GM12892 (cell line): Measurements from ENCODE around the gene TMEM150C.

ENCODE experiments used
- DNase-seq: peaks from one replicate; pipeline ENCODE4 v3.0.0; 2011; ENCODE audit not compliant: insufficient read length
- FAIRE-seq: peaks from 2 replicates; lab custom pipeline; 2011; peaks lifted over from hg19 to GRCh38; lab: Jason Lieb, UNC
- POLR2A ChIP-seq: IDR thresholded peaks from 2 replicates; pipeline ENCODE4 v1.6.1; 2011; ENCODE audit warnings: low read depth, low read length, control low read depth
- POLR2AphosphoS5 ChIP-seq: IDR thresholded peaks from 2 replicates; pipeline ENCODE4 v1.6.1; 2011; ENCODE audit warnings: low read depth, low read length, control low read depth
- TAF1 ChIP-seq: IDR thresholded peaks from 2 replicates; pipeline ENCODE4 v1.6.1; 2011; ENCODE audit warnings: low read depth, mild to moderate bottlenecking, control low read depth, low read length, borderline replicate concordance

TMEM150C gene

DNA sequence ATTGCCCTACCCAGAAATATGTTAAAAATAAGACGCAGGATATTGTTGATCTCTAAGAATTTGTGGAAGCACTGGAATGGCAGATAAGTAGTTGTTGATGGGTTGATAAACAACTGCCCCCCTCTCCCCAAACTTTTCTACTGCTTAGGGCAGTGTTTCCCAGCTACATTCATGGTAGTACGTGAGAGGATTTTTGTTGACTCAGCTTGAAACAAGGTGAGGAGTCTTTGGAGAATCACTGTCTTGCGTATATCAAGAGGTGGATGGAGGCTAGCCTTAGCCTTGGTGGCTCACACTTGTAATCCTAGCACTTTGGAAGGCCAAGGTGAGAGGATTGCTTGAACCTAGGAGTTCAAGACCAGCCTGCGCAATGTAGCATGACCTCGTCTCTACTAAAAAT is 125.7 kb downstream of the TMEM150C start:
- DNase-seq (no peak), FAIRE-seq (no peak)
- no peak for TF ChIP-seq POLR2A
- TF ChIP-seq POLR2AphosphoS5, result no peak
- no peak for TF ChIP-seq TAF1

DNA sequence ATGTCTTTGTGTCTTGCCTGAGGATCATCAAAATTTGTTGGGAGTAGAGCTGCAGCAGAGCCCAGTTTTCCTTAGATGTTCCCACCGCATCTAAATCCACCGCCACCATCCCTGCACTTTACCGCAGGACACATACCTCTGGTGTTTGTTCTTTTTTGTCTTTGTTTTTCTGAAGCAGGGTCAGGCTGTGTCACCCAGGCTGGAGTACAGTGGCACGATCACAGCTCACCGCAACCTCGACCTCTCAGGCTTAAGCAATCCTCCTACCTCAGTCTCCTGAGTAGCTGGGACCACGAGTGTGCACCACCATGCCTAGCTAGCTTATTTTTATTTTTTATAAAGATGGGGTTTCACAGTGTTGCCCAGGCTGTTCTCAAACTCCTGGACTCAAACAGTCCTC is 126.8 kb downstream of the TMEM150C start:
- TF ChIP-seq POLR2A (no peak), TAF1 (no peak), POLR2AphosphoS5 (no peak)
- FAIRE-seq (no peak), DNase-seq (no peak)

GRCh38 chr4:82433791-82434190 is 128.0 kb downstream of the TMEM150C start:
- TF ChIP-seq POLR2A, result no peak
- no peak for TF ChIP-seq TAF1
- TF ChIP-seq POLR2AphosphoS5, result no peak
- FAIRE-seq (no peak), DNase-seq (no peak)
